ENCODE data around the gene FKBP10.
A peak's percentile ranks its signal among the peaks of the same experiment; 100 is the strongest.
"Not testable (repeated sequence)": the region's sequence is repeated elsewhere in the genome, so short reads cannot be mapped to it uniquely, and the experiment has no call there.

FKBP10 gene

DNA sequence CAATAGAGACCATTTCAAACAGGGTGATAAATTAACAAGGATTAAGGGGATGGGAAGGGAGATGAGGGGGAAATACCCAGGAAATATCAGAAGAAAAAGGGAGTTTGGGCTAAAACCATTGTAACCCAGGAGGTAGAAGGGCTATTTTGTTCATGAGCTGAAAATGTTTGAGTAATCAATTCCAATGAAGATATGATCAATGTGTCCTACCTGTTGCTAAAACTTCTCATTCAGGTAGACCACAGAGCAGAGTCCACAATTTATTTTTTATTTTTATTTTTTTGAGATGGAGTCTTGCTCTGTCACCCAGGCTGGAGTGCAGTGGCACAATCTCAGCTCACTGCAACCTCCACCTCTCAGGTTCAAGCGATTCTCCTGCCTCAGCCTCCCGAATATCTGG is 26.6 kb downstream of the FKBP10 start:
- not testable (repeated sequence) for DNase-seq (ENCODE audit: low spot score)

DNA sequence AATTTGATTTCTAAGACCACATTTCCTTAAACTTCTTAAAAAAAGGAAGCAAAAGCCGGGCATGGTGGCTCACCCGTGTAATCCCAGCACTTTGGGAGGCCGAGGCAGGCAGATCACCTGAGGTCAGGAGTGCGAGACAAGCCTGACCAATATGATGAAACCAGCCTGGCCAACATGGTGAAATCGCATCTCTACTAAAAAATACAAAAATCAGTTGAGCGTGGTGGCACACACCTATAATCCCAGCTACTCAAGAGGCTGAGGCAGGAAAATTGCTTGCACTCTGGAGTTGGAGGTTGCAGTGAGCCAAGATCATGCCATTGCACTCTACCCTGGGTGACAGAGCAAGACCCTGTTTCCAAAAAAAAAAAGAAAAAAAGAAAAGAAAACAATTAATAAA is 28.0 kb downstream of the FKBP10 start:
- not testable (repeated sequence) for DNase-seq (ENCODE audit: low spot score)

DNA sequence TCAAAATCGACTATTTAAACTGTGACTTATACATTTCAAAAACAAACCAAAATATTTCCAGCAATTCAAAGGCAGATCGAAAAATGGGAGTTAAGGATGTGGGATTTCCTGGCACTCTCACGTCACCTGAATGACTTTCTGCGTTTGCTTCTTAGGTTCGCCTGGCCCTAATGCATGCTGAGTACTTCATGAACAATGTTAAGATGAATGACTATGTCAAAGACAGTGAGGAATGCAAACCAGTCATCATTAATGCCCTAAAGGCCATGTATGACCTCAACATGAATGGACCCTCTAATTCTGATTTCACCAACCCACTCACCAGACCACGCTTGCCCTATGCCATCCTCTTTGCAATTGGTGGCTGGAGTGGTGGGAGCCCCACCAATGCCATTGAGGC is 32.2 kb downstream of the FKBP10 start:
- DNase-seq (ENCODE audit: low spot score): no peak

DNA sequence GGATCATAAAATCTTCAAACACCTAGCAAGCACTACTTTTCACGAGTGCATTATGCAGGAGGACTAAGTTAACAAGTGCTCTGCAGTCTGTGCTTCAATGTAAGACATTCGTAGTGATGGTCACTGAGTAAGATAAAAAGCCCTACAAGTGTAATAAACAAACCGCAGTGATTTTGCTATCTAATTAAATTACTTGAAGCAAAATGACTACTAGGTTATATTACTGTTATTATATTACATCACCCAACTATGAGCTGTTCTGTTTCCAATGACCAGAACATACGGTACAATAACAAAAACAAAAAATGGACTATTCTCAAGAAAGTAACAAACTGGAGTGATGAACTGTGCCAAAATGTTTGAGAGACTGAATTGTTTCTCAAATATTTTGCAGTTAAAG is 36.0 kb downstream of the FKBP10 start:
- DNase-seq (ENCODE audit: low spot score): no peak

DNA sequence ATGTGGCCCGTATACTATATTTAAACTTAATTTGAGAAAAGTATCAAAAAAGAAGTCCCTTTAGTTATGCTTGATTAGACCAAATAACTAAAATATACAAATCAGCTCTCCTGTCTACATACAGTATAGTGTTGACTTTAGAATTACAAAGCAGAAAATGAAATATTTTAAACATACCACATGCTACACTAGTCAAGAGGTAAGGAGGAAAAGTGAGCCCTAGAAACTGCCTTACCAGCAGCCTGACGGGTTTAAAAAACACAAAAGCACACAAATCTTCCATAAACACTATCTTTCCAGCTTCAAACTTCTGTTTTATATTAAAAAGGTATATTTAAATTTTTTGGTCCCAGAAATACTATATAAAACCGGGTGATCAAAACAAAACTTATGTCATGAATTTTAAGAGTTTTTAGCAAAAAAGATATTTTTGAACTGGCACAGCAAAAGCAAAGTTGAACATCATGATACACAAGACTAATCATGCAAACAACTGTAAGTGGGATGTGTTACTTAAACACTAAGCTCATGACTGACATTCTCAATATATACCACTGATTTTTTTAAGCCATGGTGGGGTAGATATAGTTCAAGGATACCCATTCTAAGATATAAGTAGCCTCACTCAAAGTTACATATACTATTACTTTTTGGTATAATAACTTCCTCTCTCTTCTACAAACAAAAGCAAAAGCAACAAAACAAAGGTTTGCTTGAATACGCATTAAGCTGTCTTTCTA is 36.6 kb downstream of the FKBP10 start:
- DNase-seq (ENCODE audit: low spot score): no peak

DNA sequence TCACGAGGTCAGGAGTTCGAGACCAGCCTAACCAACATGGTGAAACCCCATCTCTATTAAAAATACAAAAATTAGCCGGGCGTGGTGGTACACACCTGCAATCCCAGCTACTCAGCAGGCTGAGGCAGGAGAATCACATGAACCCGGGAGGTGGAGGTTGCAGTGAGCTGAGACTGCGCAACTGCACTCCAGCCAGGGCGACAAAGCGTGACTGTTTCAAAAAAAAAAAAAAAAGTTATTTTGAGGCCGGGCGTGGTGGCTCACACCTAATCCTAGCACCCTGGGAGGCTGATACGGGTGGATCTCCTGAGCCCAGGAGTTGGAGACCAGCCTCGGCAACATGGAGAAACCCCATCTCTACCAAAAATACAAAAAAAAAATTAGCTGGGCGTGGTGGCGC is 38.6 kb downstream of the FKBP10 start:
- DNase-seq (ENCODE audit: low spot score): not testable (repeated sequence)

DNA sequence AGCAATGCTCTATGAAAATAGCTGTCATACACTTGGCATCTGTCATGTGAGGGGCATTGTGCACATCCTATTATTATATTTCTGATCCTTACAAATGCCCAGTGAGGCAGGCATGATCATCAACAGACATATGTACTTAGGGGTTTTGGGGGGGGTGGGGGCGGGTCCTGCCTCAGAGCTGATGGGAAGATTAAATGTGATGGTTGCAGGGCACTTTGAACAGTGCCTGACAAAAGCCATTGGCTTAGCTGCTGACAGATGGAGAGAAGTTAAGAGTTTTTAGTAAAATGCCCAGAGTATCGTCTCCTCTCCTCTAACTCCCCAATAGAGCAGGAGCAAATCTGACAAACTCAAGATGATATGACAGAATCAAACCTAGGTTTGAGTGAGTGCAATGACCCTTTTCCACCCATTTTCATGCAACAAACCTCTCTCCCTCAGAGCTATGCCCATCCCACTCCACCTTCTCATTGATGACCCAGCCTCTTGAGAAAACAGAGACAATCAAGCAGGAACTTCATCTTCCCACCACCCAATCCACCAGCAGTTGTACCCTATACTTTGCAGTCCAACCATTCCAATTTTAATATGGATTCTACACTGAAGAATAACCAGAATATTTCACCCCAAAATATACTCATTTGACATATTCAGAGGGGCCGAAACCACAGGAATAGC is 47.6 kb downstream of the FKBP10 start:
- DNase-seq (ENCODE audit: low spot score): no peak

DNA sequence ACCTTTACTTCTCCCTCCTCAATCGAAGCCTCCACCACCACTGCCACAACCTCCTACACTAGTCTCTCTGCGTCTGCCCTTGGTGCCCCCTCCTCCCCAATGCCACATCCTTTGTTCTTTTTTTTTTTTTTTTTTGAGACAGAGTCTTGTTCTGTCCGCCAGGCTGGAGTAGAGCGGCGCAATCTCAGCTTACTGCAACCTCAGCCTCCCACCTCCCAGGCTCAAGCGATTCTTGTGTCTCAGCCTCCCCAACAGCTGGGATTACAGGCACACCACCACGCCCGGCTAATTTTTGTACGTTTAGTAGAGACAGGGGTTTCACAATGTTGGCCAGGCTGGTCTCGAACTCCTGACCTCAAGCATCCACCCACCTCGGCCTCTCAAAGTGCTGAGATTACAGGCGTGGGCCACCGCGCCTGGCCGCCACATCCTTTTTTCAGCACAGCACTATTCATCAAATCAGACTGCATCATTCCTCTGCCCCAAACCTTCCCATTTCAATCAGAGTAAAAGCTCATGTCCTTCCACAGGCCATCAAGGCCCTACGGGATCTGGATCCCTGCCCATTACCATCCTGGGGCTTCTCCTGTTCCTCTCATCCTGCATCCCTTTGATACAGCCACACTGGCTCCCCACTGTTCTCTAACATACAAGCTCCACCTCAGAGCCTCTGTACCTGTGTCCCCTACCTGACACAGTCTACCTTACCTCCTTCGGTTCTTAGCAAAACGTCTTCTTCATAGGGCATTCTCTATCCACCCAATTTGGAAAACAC is 50.5 kb downstream of the FKBP10 start:
- DNase-seq (ENCODE audit: low spot score): peak; percentile 3

DNA sequence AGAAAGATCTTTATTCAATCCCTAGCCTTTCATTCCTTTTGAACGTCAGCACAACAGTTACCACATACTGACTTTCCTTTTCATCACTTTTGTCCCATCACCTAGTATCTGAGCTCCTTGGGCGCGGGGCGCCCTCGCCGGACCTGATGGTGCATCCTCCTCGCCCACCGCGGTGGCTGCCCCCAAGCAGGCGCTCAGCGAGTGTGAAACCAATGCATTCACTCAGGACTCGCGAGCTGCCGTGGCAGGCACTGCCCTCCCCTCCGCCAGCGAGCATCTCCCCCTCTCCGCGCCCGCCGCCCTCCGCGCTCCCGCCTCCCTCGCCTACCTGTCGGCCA is 51.7 kb downstream of the FKBP10 start:
- no peak for DNase-seq (ENCODE audit: low spot score)

DNA sequence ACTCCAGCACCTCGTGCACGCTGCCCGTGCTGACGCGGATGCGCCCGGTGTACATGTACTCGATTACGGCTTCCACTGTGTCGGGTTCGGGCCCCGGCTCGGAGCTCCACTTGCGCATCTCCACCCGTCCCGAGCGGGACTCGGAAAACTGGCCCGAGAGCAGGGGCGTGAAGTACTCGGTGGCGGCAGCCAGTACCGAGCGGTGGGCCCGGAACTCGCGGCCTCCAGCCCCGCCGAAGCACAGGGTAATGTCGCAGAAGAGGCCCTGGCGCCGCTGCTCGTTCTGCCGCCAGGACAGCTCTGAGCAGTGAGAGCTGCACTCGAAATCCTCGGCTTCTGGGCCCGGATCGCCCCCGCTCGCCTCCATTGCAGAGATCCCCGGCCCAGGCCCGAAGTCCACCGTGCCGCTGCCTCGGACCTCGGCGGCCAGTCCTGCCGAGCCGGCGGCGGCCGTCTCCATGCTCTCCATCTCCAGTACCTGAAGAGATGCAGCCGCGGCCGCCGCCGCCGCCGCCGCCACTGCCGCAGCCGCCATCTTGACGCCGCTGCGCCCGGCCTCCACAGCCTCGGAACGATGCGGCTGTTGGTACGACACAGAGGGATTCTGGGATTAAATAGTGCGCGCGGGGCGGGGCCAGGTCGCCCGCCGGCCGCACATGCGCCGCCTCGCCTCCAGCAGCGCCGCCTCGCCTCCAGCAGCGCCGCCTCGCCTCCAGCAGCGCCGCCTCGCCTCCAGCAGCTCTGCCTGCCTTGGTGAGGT is 52.2 kb downstream of the FKBP10 start, which contains the start of gene KLHL11:
Gene KLHL11, minus strand, starts transcription at position 588 of the 760 bp plus-strand sequence. Its CDS starts 53 bp downstream, at position 535.
- DNase-seq (ENCODE audit: low spot score): peak; percentile 86

DNA sequence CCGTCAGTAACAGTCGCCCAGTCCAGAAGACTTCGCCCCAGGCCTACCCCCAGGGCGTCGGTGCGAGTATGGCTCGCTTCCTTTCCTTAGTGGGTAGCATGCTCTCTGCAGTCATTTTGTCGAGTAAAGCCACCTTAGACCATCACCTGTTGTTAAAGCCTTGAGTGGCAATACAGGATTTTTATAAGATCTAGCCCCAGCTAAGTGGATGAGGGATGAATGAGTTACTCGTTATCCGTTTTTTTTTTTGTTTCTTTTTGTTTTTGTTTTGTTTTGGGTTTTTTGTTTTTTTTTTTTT is 52.7 kb downstream of the FKBP10 start:
- DNase-seq (ENCODE audit: low spot score): no peak

DNA sequence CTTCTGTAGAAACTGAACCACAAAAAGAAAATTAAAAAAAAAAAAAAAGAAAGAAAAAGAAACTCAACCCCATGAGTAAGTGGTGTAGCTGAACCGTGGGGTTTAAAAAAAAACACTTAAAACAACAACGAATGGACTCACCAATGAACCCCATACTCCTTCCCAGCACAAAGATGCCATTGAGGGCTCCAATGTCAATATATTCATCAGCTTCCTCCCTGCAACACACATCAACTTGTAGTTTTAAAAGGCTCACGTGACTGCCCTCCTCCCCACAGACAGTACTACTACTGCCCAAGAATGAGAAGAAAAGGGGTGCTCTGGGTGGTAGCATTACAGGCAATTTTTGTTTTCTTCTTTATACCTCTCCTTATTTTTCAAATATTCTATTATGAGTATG is 55.8 kb downstream of the FKBP10 start:
- DNase-seq (ENCODE audit: low spot score): no peak

DNA sequence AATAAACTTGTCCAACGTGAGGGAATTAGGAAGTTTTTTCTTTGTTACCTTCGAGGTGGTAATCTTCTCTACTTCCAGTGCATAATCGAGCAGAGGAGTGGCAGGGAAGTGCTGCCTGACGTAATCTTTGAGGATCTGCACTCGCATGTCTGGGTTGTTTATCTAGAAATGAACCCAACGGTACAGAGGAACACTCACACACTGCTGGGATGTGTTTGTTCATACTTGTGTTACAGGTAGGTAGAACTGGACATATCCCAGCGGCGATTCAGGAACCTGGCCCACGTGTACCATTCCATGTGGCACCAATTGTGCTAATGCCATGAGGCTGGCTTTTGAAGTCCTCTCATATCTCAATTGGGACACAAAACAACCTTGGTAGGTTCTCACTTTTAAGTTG is 56.6 kb downstream of the FKBP10 start:
- no peak for DNase-seq (ENCODE audit: low spot score)

DNA sequence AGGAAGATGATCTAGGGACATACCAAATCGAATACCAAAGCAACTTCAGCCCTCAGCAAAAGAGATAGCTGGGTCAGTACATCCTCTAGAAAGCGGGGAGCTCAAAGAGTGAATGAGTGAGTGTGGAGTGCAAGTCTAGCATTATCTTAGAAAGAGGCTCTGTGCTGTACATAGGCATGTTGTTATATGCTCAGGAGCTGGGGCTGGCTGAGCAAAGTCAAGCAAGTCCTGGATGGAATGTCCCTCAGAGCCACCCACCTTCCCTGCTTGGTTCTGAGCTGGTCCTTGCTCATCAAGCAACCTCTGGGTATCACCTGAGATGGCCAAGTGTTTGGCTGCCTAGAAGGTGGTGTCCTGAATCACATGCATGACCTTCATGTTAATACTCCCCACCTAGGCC is 57.3 kb downstream of the FKBP10 start:
- no peak for DNase-seq (ENCODE audit: low spot score)

DNA sequence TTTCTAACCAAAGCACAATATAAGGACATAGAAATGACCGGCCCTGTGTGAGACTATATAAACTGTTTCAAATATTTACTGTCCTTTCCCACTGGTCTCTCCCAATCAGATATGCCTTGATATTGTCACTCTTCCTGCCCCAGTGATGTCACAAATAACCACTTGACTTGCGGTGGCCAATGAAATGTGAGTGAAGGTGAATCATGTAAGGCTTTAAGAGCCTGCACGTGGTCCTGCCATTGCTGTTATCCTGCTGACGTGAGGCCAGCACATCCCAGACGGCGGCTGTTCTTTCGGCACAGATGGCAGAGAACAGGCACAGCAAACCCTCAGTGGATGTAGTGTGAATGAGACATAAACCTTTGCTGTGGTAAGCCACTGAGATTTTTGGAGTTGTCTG is 57.8 kb downstream of the FKBP10 start:
- no peak for DNase-seq (ENCODE audit: low spot score)

DNA sequence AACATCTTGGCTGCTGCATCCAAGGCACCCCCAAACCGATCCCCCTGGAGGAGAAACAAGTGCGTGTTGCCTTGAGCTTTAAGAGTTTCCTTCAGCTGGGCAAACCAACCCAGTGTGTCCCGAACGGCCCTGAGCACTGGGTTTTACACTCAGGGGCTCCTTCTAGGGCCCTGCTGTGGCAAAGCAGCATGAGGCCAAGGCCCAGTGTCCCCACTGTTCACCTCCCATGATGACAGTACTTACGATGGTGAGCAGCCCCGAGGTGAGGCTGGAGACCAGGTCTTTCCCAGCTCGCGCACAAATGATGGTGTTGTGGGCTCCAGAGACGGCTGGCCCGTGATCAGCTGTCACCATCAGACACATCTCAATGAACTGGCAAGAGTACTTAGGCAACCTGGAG is 59.0 kb downstream of the FKBP10 start:
- no peak for DNase-seq (ENCODE audit: low spot score)
